IPS-18c (cell line): ENCODE results near the gene NR6A1.

Experiments used
- H3K4me3 ChIP-seq: 2 replicates; pipeline ENCODE4 v1.7.0; 2013; ENCODE audit warnings: low read depth, mild to moderate bottlenecking, low read length, moderate library complexity; ENCODE audit not compliant: insufficient read depth
- H3K9me3 ChIP-seq: one replicate; pipeline ENCODE4 v1.6.1; 2013; ENCODE audit warnings: mild to moderate bottlenecking, low read length, moderate library complexity; ENCODE audit not compliant: control insufficient read depth, insufficient read depth

NR6A1 gene

DNA sequence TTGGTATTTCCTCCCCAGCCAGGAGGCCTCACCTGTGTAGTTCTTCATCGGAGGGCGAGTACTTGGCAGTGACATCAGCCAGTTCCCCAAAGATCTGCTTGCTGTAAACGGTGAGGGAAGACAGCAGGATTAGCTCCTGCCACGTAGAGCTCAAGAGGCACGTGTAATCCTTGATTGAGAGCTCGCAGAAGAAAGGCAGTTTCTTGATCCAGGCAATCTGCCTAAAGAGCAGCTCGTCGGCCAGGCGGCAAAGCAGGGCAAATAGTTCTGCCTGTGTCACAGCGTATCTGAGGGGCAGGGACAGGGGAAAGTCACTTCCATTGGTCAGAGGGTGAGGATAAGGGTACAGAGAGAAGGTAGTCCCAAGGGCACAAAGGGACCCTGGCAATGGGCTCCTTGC, 235.3 kb downstream of the NR6A1 start:
- no peaks in the 10 kb centered on the region for H3K9me3 ChIP-seq
- H3K4me3 ChIP-seq, result no peak overlapping the region

DNA sequence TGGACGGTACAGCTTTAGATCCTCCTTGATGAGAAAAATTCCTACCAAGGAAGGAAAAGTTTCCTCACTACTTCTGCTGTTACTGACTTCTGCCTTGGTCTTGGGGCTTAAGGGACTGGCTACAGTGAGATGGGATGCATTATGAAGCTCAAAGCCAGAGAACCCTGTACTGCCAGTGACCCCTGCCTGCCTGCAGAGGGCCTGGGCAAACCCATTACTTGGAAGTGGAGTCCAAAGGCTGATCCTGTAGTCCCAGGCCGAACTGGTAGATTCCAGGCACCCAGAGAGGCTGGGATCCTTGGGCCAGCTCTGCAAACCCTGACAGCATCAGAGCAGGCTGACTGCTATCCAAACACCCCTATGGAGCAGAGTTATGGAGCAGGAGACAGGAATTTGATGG, 238.2 kb downstream of the NR6A1 start:
- no peaks in the 10 kb centered on the region for H3K9me3 ChIP-seq
- no peak overlapping the region for H3K4me3 ChIP-seq

DNA sequence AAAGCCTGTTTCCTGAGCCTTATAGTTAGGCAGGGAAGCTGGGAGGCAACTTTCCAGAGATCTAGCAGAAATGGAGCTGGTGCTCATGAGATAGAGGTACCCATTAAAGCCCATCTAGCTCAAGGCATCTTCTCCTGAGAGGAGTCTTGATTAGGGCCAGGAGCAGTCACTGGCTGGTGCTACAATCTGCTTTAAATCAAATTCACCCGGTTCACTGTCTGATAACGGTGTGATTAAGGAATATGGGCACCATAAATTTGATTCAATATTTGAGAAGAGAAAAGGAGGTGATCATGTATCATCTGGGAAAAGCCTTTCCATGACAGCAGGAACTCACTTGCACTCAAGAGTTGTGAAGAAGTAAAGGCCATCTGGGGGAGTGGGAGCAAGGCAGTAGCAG, 240.0 kb downstream of the NR6A1 start:
- no peaks in the 10 kb centered on the region for H3K9me3 ChIP-seq
- no peak overlapping the region for H3K4me3 ChIP-seq

DNA sequence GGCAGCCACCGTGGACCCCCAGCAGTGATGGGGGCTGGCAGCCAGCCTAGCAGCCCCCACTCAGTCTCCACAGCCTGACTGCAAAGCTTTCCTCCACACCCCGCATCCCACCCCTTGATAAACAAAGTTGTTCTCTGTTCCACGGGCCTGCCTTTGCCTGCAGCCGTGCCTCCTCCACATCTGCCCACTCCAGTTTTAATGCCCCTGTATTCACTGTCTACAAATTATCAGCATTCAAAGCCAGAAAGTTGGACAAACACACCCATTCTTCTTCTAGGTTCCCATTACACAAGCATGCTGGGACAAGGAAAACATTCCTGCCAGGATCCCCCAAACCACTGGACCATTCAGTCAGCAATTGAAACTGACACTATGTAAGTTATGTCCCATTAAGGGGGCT, 240.9 kb downstream of the NR6A1 start:
- Histone ChIP-seq H3K9me3 (no peaks in the 10 kb centered on the region), H3K4me3 (no peak overlapping the region)

DNA sequence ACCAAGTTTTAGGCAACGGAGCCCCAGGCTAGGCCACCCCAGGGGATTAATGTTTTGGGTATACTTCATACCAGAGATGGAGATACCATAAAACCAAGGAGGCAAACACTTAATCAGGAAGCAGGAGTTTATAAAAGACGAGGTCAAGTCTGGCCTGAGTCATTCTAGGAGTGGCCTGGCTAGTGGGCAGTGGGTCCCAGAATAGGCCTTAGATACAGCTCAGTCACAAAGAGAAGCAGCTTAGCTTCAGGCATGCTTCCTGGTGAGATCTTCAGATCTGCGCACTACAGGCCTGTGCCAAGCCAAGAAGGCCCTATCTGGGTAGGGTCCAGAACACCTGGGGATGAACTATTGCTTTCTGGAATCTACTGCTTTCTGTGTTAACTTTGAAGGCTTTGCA, 243.3 kb downstream of the NR6A1 start:
- Histone ChIP-seq H3K4me3 (no peak overlapping the region), H3K9me3 (no peaks in the 10 kb centered on the region)

DNA sequence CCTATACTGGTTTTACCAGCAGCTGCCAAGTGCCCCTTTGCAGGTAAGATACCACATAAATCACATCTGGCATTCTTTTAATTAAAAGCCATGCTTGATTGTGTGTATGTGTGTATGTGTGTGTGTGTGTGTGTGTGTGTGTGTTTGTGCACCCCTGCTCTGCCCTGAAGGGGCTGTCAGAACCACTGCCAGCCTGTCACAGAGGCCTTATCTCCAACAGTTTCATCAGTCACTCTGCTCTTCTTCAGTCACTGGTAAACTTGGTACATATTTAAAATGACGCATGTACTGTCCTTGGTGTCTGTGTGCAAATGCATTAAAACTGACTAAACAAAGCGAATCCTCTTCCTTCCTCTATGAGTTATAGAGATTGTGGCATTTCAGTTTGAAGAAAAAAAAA, 244.9 kb downstream of the NR6A1 start:
- Histone ChIP-seq H3K9me3 (no peaks in the 10 kb centered on the region), H3K4me3 (no peak overlapping the region)

DNA sequence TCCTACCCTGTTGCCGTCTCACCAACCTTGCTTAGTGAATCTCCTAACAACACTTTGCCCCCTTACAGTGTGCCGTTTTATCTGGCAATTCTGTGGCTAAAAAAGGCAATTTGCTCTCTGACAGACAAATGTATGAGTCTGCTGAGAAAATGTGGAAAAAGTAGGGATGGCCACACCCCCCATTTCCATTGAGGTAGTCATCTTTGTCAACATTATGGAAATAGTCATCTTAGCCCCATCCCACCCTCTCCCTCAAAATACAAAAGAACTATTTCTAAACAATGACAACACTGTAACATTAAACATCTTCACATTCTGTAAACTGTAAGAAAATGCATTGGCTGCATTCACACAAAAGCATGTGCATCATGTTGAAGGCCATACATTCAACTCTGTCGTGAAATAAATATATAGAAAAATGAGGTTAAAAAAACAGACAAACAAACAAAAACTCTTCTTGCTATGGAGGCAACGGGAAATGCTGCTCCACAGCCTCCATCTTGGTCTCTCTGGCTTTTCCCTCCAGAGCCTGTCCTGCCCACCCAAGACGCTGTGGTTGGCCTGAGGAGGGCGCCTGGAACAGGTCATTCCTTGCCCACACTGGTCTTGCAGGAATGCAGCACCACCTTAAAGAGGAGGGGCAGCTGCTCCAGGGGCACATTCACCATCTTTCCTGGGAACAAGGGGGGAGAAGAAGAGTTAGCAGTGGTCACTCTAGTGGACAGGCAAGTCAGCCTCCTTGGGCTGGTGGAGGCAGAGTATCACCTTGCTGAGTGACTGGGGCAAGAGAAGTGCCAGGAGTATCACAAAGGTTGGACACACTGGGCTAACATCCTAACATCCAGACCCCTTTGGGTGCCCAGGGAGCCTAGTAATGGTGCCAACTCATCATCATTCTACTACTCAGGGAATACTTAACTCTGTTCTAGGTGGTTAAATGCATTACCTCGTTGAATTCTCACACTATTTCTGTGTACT, 248.7 kb downstream of the NR6A1 start:
- Histone ChIP-seq H3K4me3 (no peak overlapping the region), H3K9me3 (no peaks in the 10 kb centered on the region)

DNA sequence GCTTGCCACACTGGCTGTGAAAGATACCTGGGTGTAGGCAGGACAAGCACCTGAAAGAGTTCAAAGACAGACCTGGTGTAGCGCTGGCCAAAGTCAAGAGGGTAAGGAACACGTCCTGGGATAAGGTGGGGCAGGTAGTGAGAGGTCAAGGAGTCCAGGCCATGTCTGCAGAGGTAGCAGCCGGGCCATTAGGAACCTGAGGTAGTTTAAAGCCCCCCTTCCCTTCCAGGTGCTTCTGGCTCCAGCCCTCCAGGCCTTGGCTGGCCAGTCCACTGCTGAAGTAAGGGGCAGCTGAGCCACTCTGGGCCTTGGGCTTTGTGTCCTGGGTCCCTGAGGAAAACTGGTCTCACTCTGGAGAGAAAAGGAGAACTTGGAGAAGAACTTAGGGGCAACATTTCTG, 250.0 kb downstream of the NR6A1 start:
- Histone ChIP-seq H3K4me3 (no peak overlapping the region), H3K9me3 (no peaks in the 10 kb centered on the region)

DNA sequence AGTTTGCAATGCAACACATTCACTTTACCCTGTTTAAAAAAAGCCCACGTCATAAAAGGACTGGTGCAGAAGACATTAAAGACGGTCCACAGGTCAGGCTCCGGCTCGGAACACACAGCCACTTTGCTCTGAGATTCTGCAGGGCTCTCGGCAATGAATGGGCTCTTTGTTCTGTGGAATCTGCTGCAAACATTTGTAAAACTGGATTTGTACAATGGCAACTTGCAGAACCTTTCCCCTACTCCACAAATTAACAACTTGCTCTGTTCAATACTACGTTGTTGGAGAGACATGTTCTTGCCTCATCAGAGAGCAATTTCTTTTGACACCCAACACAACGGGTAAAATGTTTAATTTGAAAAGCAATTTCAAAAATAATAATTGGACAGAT, 250.9 kb downstream of the NR6A1 start:
- no peak overlapping the region for H3K4me3 ChIP-seq
- no peaks in the 10 kb centered on the region for H3K9me3 ChIP-seq

DNA sequence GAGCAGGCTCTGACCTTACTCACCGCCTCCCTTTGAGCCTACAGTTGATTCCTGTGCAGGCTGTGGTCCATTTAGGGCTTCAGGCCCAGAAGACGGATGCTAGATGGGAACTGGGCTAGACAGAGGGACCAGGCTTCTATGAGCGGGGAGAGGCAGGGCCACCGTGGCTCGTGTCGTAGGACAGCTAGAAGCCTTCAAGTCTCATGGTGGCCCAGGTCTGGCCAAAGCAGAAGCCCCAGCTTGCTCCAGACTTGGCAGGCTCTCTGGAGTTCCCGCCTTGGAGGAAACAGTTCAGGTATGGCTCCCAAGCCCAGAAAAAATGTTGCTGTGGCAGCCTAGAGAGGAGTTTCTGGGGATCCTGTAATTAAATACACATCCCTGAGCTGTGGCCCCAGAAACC, 253.0 kb downstream of the NR6A1 start:
- no peak overlapping the region for H3K4me3 ChIP-seq
- no peaks in the 10 kb centered on the region for H3K9me3 ChIP-seq

DNA sequence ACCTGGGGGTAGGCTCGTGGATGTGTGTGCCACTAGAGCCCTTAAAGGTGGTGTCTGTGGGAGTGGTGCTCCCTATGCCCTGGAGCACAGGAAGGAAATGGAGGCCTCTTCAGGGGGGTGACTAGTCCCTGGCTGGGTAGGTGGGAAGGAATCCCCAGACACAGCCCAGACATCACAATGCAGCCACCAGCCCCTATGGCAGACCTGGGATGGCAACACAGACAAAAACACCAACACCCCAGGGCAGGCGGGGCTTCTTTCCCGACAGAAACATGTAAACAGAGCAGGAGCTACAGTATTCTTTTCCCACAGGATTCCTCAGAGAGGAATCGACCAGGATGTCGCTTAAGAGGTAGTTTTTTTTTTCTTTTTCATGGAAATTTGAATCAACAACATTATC, 253.5 kb downstream of the NR6A1 start:
- no peak overlapping the region for H3K4me3 ChIP-seq

DNA sequence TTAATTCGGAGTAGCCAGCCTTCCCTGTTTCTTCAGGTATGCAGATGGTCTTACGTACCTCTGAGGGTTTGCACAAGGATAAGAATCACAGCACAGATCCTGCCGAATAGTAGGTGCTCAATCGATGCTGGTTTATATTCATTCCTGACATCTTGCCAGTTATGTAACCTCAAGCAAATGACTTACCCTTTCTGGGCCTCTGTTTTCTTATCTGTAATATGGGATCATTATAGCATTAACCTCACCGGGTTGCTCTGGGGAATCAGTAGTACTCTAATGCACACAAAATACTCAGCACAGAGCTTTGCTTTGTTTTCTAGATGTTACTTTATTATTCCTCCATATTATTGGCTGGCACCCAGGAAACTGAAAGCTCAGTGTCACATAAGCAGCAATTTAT, 256.2 kb downstream of the NR6A1 start:
- Histone ChIP-seq H3K4me3 (no peak overlapping the region), H3K9me3 (no peaks in the 10 kb centered on the region)

More for the DNA sequence above, 253.5 kb downstream of the NR6A1 start:
- no peaks in the 10 kb centered on the region for H3K9me3 ChIP-seq

DNA sequence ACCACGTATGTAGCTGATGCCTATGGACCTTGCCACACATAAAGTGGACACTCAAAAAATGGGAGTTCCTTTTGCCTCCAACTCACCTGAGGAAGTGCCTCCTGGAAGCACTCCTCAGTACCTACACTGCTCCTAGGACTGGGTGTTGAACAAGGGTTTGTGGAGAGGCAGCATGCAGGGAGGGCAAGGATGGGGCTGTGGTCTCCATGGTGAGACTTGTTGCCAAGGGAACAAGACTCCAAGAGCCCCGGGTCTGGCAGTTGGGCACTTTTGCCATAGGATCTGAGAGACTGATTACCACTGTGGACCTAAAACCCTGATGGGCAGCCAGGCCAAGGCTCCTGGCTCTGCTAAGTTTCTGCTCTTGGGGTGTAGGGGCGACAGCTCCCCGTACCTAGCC, 257.0 kb downstream of the NR6A1 start:
- no peaks in the 10 kb centered on the region for H3K9me3 ChIP-seq

DNA sequence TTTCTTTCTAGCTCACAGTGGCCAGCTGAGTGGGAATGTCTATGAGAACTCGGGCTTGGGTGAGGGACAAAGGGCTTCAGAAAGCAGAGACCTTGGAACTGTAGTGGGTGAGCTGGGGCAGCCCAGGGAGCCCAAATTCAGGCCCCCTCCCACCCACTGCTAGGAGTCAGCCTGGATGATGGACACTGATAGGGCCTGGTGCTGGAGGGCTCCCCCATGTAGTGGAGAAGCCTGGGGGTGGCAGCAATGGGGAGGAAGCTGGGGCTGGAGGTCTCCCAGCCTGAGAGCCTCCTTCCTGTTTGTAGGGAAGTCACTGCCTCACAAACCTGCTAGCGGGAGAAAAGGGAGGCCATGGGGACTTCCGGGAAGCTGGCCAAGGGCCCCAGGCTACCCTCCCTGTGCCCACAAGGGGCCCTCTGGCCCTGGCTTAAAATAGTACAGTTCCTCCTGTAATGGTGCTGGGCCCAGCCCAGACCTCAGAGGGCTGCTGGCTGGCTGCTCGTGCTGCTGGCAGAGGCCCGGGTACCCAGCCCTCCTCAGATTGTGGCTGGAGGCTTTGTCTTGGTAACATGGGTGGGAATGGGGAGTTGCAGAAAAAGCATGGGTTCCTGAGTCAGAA, 257.6 kb downstream of the NR6A1 start:
- no peak overlapping the region for H3K4me3 ChIP-seq

More for the DNA sequence above, 257.0 kb downstream of the NR6A1 start:
- H3K4me3 ChIP-seq, result no peak overlapping the region; the same call in 1 of the 2 replicates

DNA sequence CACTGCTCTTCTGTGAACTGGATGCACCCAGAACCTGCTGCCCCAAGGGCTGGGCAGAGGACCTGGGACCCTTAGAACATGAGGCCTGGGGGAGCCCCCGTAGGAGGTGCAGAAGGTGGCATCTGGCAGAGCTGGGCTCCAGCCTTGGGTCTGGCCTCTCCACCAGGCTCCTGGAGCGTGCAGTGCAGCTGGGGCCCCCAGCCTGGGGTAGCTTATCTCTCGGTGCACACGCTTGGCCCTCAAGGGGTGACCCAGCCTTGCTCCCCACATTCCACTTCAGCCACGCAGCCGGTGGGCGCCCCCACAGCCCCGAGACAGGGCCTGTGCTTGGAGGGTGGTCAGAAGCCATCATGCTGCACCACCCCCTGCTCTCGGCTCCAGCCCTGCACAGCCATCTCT, 258.3 kb downstream of the NR6A1 start:
- Histone ChIP-seq H3K4me3 (no peak overlapping the region), H3K9me3 (no peaks in the 10 kb centered on the region)

More for the DNA sequence above, 257.6 kb downstream of the NR6A1 start:
- H3K9me3 ChIP-seq, result no peaks in the 10 kb centered on the region

DNA sequence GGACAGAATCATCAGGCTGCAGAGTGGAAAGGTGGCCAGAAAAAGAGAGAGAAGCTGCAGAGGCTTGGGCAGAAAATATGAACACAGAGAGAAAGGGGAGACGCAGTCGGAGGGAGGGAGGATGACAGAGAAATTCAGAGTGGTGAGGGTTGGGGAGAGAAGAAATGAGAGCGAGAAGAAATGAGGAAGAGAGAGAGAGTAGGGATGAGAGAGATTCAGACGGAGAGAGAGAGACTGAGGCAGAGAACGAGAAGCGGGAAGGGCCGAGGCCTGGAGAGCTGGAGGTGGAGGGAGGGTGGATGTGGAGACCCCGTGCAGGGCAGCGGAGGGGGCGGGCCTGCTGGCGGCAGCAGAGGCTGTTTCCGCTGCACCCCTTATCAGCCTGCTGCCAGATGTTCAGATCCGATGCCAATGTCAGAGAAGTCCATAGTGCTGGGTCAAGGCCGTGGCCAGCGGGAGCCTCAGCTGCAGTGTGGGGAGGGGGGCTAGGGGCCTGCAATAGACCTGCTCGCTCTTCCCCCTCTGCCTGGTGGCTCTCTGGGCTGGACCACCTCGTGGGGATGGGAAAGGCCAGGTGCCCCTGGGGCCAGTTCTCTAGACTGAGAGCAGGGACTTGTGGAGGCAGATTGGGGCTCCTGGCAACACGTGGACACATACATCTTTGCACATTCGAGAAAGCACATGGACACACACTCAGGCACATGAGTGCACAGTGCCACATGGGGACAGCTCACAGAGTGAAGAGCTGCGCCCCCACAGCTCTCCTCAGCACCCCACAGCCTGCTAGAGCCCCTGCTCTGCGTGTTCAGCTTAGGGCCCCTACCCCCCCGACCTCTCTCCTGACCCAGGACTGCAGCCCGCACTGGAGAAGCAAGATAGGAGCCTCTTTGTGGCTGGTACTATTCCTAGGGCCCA, 259.0 kb downstream of the NR6A1 start:
- Histone ChIP-seq H3K9me3 (no peaks in the 10 kb centered on the region), H3K4me3 (no peak overlapping the region)

DNA sequence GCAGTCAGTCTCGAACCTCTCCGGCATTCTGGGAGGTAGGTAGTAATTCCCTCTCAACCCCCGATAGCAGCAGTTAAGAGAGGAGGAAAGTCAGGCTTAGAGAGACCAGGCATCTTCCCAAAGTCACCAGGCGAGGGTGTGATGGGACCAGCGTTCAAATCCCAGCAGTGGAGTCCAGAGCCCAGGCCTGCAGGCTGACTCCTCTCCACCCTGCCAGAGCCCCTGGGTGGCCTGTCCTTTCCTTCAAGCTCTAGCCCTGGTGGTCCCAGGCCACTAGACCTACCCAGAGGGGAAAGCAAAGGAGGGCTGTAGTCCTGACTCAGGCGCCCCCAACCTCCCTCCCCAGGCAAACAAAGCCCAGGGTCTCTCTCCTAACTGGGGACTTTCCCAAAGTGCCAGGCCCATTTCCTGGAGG, 259.7 kb downstream of the NR6A1 start:
- H3K4me3 ChIP-seq, result no peak overlapping the region

More for the DNA sequence above, 259.7 kb downstream of the NR6A1 start:
- no peaks in the 10 kb centered on the region for H3K9me3 ChIP-seq
